Endothelial cell of umbilical vein (primary cell): ENCODE data around the gene MAST4. TPM values are rescaled to one million over a fixed set of nuclear protein-coding genes. Genes with fewer than 3 reads are reported as not detected.

Experiments used
- BruUV-seq: library from RNA; stranded (reverse); fragments of 400-500 nt; replicated peaks from 2 replicates; lab custom pipeline; 2021; lab: Mats Ljungman, UMichigan
- CTCF ChIA-PET: fragments of 300-600, 350-600 bp; sonication (Branson Sonifier 250); formaldehyde crosslinking; loops from one replicate; lab custom pipeline; 2021; ENCODE audit warnings: antibody characterized with exemption, inconsistent platforms; lab: Charles Lee
- POLR2A ChIA-PET: fragments of 300-600, 350-600 bp; sonication (Branson Sonifier 250); formaldehyde crosslinking; loops from one replicate; lab custom pipeline; 2021; ENCODE audit warnings: antibody characterized with exemption, inconsistent platforms; lab: Charles Lee
- DNase-seq: peaks from one replicate; pipeline ENCODE4 v3.0.0-alpha.2; 2011; ENCODE audit warnings: low read depth, low spot score
- FAIRE-seq: peaks from 2 replicates; lab custom pipeline; 2011; peaks lifted over from hg19 to GRCh38; lab: Jason Lieb, UNC
- H2AFZ ChIP-seq: 2 replicates; pipeline ENCODE4 v1.6.0; 2012; ENCODE audit warnings: low read depth, low read length, control low read depth, inconsistent platforms
- H3K27ac ChIP-seq: 2 replicates; pipeline ENCODE4 v1.5.1; 2011; ENCODE audit warnings: low read depth, mild to moderate bottlenecking, control low read depth, low read length, moderate library complexity; ENCODE audit not compliant: insufficient read depth
- H3K27me3 ChIP-seq, 2 experiments: 2 replicates each; pipeline versions ENCODE4 v1.6.0 to v1.6.1; 2011; ENCODE audit warnings: low read length in 2 of 2, mixed read lengths in 1 of 2; ENCODE audit not compliant: control insufficient read depth in 2 of 2, insufficient read depth in 2 of 2
- H3K36me3 ChIP-seq, 2 experiments: 2 replicates in 1 of 2; 3 replicates in 1 of 2; pipeline ENCODE4 v1.5.1; 2011; ENCODE audit warnings: low read length in 2 of 2, mild to moderate bottlenecking in 1 of 2, moderate library complexity in 1 of 2; ENCODE audit not compliant: control insufficient read depth in 2 of 2, insufficient read depth in 2 of 2; ENCODE audit errors: extremely low read depth in 1 of 2
- H3K4me1 ChIP-seq: 3 replicates; pipeline ENCODE4 v1.5.1; 2011; ENCODE audit warnings: mild to moderate bottlenecking, low read length; ENCODE audit not compliant: control insufficient read depth, insufficient read depth; ENCODE audit errors: extremely low read depth
- H3K4me2 ChIP-seq: 2 replicates; pipeline ENCODE4 v1.6.1; 2011; ENCODE audit warnings: low read length, control low read depth, mixed read lengths; ENCODE audit not compliant: insufficient read depth
- H3K4me3 ChIP-seq, 3 experiments: fragments of 200-600 bp in 1 of 3; sonication (generic), shearing (Covaris generic) in 1 of 3; replicated peaks in 1 of 3; 2 replicates each; pipeline ENCODE4 v1.5.1; 2011 to 2016; ENCODE audit warnings: control low read depth in 3 of 3, low read length in 3 of 3, mild to moderate bottlenecking in 2 of 3, inconsistent platforms in 1 of 3, low read depth in 1 of 3, moderate library complexity in 1 of 3; ENCODE audit not compliant: insufficient read depth in 1 of 3
- H3K79me2 ChIP-seq: 2 replicates; pipeline ENCODE4 v1.6.0; 2012; ENCODE audit warnings: low read length, inconsistent platforms; ENCODE audit not compliant: control insufficient read depth, insufficient read depth
- H3K9ac ChIP-seq: replicated peaks from 2 replicates; pipeline ENCODE3; 2011; ENCODE audit warnings: low read length, control low read depth; ENCODE audit not compliant: insufficient read depth; ENCODE audit errors: extremely low read depth
- H3K9me1 ChIP-seq: replicated peaks from 3 replicates; pipeline ENCODE4 v1.6.0; 2011; ENCODE audit warnings: mild to moderate bottlenecking, low read length; ENCODE audit not compliant: control insufficient read depth, insufficient read depth; ENCODE audit errors: extremely low read depth
- H3K9me3 ChIP-seq: replicated peaks from 2 replicates; pipeline ENCODE4 v1.5.1; 2012; ENCODE audit warnings: low read length, inconsistent platforms; ENCODE audit not compliant: control insufficient read depth, insufficient read depth
- H4K20me1 ChIP-seq: replicated peaks from 2 replicates; pipeline ENCODE3; 2011; ENCODE audit warnings: mild to moderate bottlenecking, low read length; ENCODE audit not compliant: control insufficient read depth, insufficient read depth; ENCODE audit errors: extremely low read depth
- EZH2 ChIP-seq: IDR thresholded peaks from 2 replicates; pipeline ENCODE4 v1.6.1; 2012; ENCODE audit warnings: borderline replicate concordance, low read depth, mild to moderate bottlenecking, moderate library complexity, low read length, inconsistent platforms; ENCODE audit not compliant: severe bottlenecking
- FOS ChIP-seq: IDR thresholded peaks from 2 replicates; pipeline ENCODE4 v1.6.1; 2011; ENCODE audit warnings: mild to moderate bottlenecking, low read length, moderate library complexity, borderline replicate concordance; ENCODE audit not compliant: insufficient read depth
- GATA2 ChIP-seq: IDR thresholded peaks from 2 replicates; pipeline ENCODE4 v1.7.0; 2011; ENCODE audit warnings: low read depth, mild to moderate bottlenecking, moderate library complexity, mixed read lengths, low read length; ENCODE audit not compliant: insufficient read length, insufficient read depth
- JUN ChIP-seq: IDR thresholded peaks from 2 replicates; pipeline ENCODE4 v1.6.1; 2011; ENCODE audit warnings: borderline replicate concordance, low read depth; ENCODE audit not compliant: insufficient read length, insufficient read depth
- MYC ChIP-seq: IDR thresholded peaks from one replicate; pipeline ENCODE4 v1.6.1; 2011; ENCODE audit warnings: mild to moderate bottlenecking, low read depth, low read length
- POLR2A ChIP-seq: IDR thresholded peaks from 2 replicates; pipeline ENCODE4 v1.6.1; 2012; ENCODE audit warnings: low read depth, mild to moderate bottlenecking, control low read depth, low read length
- POLR2AphosphoS5 ChIP-seq: IDR thresholded peaks from 2 replicates; pipeline ENCODE4 v1.6.1; 2012; ENCODE audit warnings: low read depth, mild to moderate bottlenecking, control low read depth, low read length, moderate library complexity; ENCODE audit not compliant: insufficient read depth
- dilution Hi-C: fragments of 300-500 bp; cut with MboI; formaldehyde crosslinking; loops from one replicate; pipeline ENCODE4 v1.15.0; 2019; ENCODE audit warnings: low sequenced_read_pairs; ENCODE audit not compliant: extremely low pct_ligation_motif_present
- intact Hi-C: fragments of 100-400 bp; cut with micrococcal nuclease; formaldehyde crosslinking; loops from one replicate; pipeline ENCODE4 v1.10.0; 2022
- polyA plus RNA-seq, 4 experiments: library from polyadenylated mRNA; depleted of rRNA in 3 of 4; stranded (reverse) in 3 of 4; unstranded in 1 of 4; fragments of >200 nt; gene quantifications; 2 replicates each; pipeline versions ENCODE4 v1.2.1 to v1.2.3, GENCODE V29; 2011 to 2012; ENCODE audit warnings: missing spikeins in 1 of 4
- total RNA-seq: library from RNA; stranded (reverse); gene quantifications from 2 replicates; pipeline ENCODE4 v1.2.3, GENCODE V29; 2021
- TF ChIP-seq, protein P1 (sequence below), 2 donors: IDR thresholded peaks; 1 replicate in 1 of 2; 2 replicates in 1 of 2; pipeline ENCODE4 v1.5.1; 2011; ENCODE audit warnings: low read length in 2 of 2, mild to moderate bottlenecking in 2 of 2, moderate library complexity in 2 of 2, control low read depth in 1 of 2, inconsistent platforms in 1 of 2, low read depth in 1 of 2; ENCODE audit not compliant: insufficient read depth in 1 of 2; ENCODE audit errors: extremely low read depth in 1 of 2
- TF ChIP-seq, protein P2 (sequence below): IDR thresholded peaks from 2 replicates; pipeline ENCODE4 v1.6.1; 2011; ENCODE audit not compliant: insufficient read depth, insufficient read length

The MAST4 gene
- total and polyA plus RNA-seq, 2 donors (not counting 3 experiments of a cell fraction or from before 2014, with no cell fraction given) = 40.2 to 116 TPM

DNA sequence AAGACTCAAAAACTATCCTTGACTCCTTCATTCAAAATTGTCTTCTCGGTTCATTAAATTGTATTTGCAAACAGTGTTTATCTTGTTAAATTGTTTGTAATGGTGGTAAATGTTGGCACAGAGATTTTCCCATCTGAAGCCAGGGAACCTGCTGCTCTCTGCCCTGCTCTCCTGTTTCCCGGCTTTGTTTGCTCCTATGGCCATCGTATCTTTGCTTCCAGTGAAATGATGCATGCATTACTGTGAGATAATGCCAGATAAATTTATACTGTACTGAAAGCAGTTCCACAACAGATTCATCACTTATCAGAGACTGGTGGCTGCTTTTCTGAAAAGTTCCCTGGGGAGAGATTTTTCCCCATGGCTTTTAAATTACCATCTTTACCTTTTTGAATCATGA is 519.1 kb downstream of the MAST4 start:
- CTCF ChIA-PET = no interaction called here
- no peak overlapping the region for H3K27ac ChIP-seq
- dilution Hi-C loops = no loop called here

More for the DNA sequence above, 519.1 kb downstream of the MAST4 start:
- H3K79me2 ChIP-seq = no peaks in the 10 kb centered on the region
- H3K4me2 ChIP-seq = no peak overlapping the region
- TF ChIP-seq, protein P1, sequence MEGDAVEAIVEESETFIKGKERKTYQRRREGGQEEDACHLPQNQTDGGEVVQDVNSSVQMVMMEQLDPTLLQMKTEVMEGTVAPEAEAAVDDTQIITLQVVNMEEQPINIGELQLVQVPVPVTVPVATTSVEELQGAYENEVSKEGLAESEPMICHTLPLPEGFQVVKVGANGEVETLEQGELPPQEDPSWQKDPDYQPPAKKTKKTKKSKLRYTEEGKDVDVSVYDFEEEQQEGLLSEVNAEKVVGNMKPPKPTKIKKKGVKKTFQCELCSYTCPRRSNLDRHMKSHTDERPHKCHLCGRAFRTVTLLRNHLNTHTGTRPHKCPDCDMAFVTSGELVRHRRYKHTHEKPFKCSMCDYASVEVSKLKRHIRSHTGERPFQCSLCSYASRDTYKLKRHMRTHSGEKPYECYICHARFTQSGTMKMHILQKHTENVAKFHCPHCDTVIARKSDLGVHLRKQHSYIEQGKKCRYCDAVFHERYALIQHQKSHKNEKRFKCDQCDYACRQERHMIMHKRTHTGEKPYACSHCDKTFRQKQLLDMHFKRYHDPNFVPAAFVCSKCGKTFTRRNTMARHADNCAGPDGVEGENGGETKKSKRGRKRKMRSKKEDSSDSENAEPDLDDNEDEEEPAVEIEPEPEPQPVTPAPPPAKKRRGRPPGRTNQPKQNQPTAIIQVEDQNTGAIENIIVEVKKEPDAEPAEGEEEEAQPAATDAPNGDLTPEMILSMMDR (IDR thresholded peaks at IDR 0.05; ENCODE audit: extremely low read depth in 1 of 2, insufficient read depth in 1 of 2, low read depth in 1 of 2, low read length in 2 of 2) = no peak
- TF ChIP-seq, protein P2, sequence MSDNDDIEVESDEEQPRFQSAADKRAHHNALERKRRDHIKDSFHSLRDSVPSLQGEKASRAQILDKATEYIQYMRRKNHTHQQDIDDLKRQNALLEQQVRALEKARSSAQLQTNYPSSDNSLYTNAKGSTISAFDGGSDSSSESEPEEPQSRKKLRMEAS = no peak
- TF ChIP-seq MYC = no peak
- TF ChIP-seq POLR2AphosphoS5 = no peak
- TF ChIP-seq FOS = no peak
- TF ChIP-seq GATA2 = no peak
- no peak for TF ChIP-seq JUN
- no peak for TF ChIP-seq POLR2A
- TF ChIP-seq EZH2 = no peak
- H3K36me3 ChIP-seq = peaks cover 23 to 37% of the 10 kb centered on the region in 2 experiments
- H3K4me1 ChIP-seq = no peaks in the 10 kb centered on the region
- POLR2A ChIA-PET = no interaction called here
- H3K4me3 ChIP-seq = no peak overlapping the region
- no TSS peak for BruUV-seq
- DNase-seq (no peak), FAIRE-seq (no peak)
- H4K20me1 ChIP-seq = no peaks in the 10 kb centered on the region
- no peak overlapping the region for H3K9ac ChIP-seq
- no peaks in the 10 kb centered on the region for H3K27me3 ChIP-seq
- no peak overlapping the region for H2AFZ ChIP-seq
- no peaks in the 10 kb centered on the region for H3K9me1 ChIP-seq
- intact Hi-C loops = no loop called here
- no peaks in the 10 kb centered on the region for H3K9me3 ChIP-seq
